H9 (cell line): Measurements from ENCODE around the gene MAP4K1. TPM values are rescaled to one million over a fixed set of nuclear protein-coding genes. Genes with fewer than 3 reads are reported as not detected.

ENCODE experiments used
- DNase-seq: peaks from one replicate; pipeline ENCODE4 v3.0.0-alpha.2; 2017
- H2AFZ ChIP-seq: one replicate; pipeline ENCODE4 v1.6.1; 2013; ENCODE audit warnings: mild to moderate bottlenecking, low read length, control low read depth, moderate library complexity
- H2AK5ac ChIP-seq: 2 replicates; pipeline ENCODE4 v1.6.1; 2013; ENCODE audit warnings: low read length, control low read depth, mixed read lengths; ENCODE audit not compliant: insufficient read length
- H2BK120ac ChIP-seq: one replicate; pipeline ENCODE4 v1.6.1; 2013; ENCODE audit warnings: low read depth, mild to moderate bottlenecking, low read length, control low read depth, inconsistent platforms; ENCODE audit not compliant: poor library complexity, severe bottlenecking
- H2BK12ac ChIP-seq: 2 replicates; pipeline ENCODE4 v1.6.1; 2013; ENCODE audit warnings: low read length, control low read depth, mixed read lengths, low read depth; ENCODE audit not compliant: insufficient read length
- H2BK15ac ChIP-seq: 2 replicates; pipeline ENCODE4 v1.6.1; 2013; ENCODE audit warnings: low read depth, low read length, control low read depth
- H2BK20ac ChIP-seq: one replicate; pipeline ENCODE4 v1.6.1; 2013; ENCODE audit warnings: low read depth, mild to moderate bottlenecking, low read length, control low read depth, inconsistent platforms; ENCODE audit not compliant: poor library complexity, severe bottlenecking
- H2BK5ac ChIP-seq: 2 replicates; pipeline ENCODE4 v1.6.1; 2013; ENCODE audit warnings: low read length, control low read depth, mixed read lengths; ENCODE audit not compliant: insufficient read length
- H3K14ac ChIP-seq: 2 replicates; pipeline ENCODE4 v1.6.1; 2013; ENCODE audit warnings: low read length, control low read depth; ENCODE audit not compliant: insufficient read depth
- H3K18ac ChIP-seq: 2 replicates; pipeline ENCODE4 v1.6.1; 2013; ENCODE audit warnings: low read depth, mild to moderate bottlenecking, mixed read lengths, low read length, control low read depth; ENCODE audit not compliant: insufficient read length
- H3K23ac ChIP-seq: 2 replicates; pipeline ENCODE4 v1.6.1; 2013; ENCODE audit warnings: low read length, control low read depth, mixed read lengths, low read depth; ENCODE audit not compliant: insufficient read length
- H3K23me2 ChIP-seq: 2 replicates; pipeline ENCODE4 v1.6.1; 2013; ENCODE audit warnings: low read depth, mild to moderate bottlenecking, mixed read lengths, low read length, control low read depth; ENCODE audit not compliant: insufficient read length, poor library complexity, severe bottlenecking
- H3K27ac ChIP-seq: 2 replicates; pipeline ENCODE4 v1.5.1; 2013; ENCODE audit warnings: low read length, control low read depth, mixed read lengths, low read depth; ENCODE audit not compliant: insufficient read length
- H3K27me3 ChIP-seq: 2 replicates; pipeline ENCODE4 v1.6.1; 2013; ENCODE audit warnings: low read length, control low read depth, inconsistent platforms; ENCODE audit not compliant: insufficient read depth
- H3K4ac ChIP-seq: 2 replicates; pipeline ENCODE4 v1.6.1; 2013; ENCODE audit warnings: low read depth, mild to moderate bottlenecking, control low read depth, inconsistent platforms, low read length, moderate library complexity
- H3K4me1 ChIP-seq: 2 replicates; pipeline ENCODE4 v1.6.1; 2013; ENCODE audit warnings: low read length, control low read depth, inconsistent platforms; ENCODE audit not compliant: insufficient read depth
- H3K4me2 ChIP-seq: 2 replicates; pipeline ENCODE4 v1.6.1; 2013; ENCODE audit warnings: low read length, control low read depth, mixed read lengths; ENCODE audit not compliant: insufficient read length, insufficient read depth
- H3K56ac ChIP-seq: 2 replicates; pipeline ENCODE4 v1.6.1; 2013; ENCODE audit warnings: low read depth, mild to moderate bottlenecking, mixed read lengths, low read length, control low read depth; ENCODE audit not compliant: insufficient read length
- H3K79me1 ChIP-seq: 2 replicates; pipeline ENCODE4 v1.6.1; 2013; ENCODE audit warnings: low read depth, mild to moderate bottlenecking, moderate library complexity, low read length, control low read depth, inconsistent platforms; ENCODE audit not compliant: insufficient read depth, poor library complexity, severe bottlenecking
- H3K79me2 ChIP-seq: 2 replicates; pipeline ENCODE4 v1.6.1; 2013; ENCODE audit warnings: low read length, control low read depth, inconsistent platforms; ENCODE audit not compliant: insufficient read depth
- H3K9ac ChIP-seq: 2 replicates; pipeline ENCODE4 v1.6.1; 2013; ENCODE audit warnings: low read length, control low read depth, mixed read lengths; ENCODE audit not compliant: insufficient read length; ENCODE audit errors: extremely low read depth
- H3K9me3 ChIP-seq: one replicate; pipeline ENCODE4 v1.6.1; 2013; ENCODE audit warnings: low read depth, low read length, inconsistent platforms; ENCODE audit not compliant: control insufficient read depth
- H3T11ph ChIP-seq: one replicate; pipeline ENCODE4 v1.6.1; 2013; ENCODE audit warnings: mild to moderate bottlenecking, low read length, control low read depth, inconsistent platforms
- H4K20me1 ChIP-seq: one replicate; pipeline ENCODE4 v1.6.1; 2013; ENCODE audit not compliant: control insufficient read depth, insufficient read length, insufficient read depth
- H4K5ac ChIP-seq: 2 replicates; pipeline ENCODE4 v1.6.1; 2013; ENCODE audit warnings: low read depth, mild to moderate bottlenecking, mixed read lengths, low read length, control low read depth; ENCODE audit not compliant: insufficient read length
- H4K8ac ChIP-seq: replicated peaks from 2 replicates; pipeline ENCODE4 v1.6.1; 2013; ENCODE audit warnings: low read length, control low read depth, mixed read lengths, low read depth; ENCODE audit not compliant: insufficient read length
- H4K91ac ChIP-seq: 2 replicates; pipeline ENCODE4 v1.6.1; 2013; ENCODE audit warnings: low read depth, mild to moderate bottlenecking, moderate library complexity, mixed read lengths, low read length, control low read depth; ENCODE audit not compliant: insufficient read length
- H3K27ac Mint-ChIP-seq, 3 experiments: 2 replicates in 2 of 3; 3 replicates in 1 of 3; pipeline ENCODE4 v1.8.0; 2020 to 2021; ENCODE audit warnings: mixed read lengths in 3 of 3, mild to moderate bottlenecking in 1 of 3, moderate library complexity in 1 of 3
- H3K27me3 Mint-ChIP-seq: 2 replicates; pipeline ENCODE4 v1.8.0; 2021; ENCODE audit warnings: low read depth, mild to moderate bottlenecking, moderate library complexity, mixed read lengths
- H3K36me3 Mint-ChIP-seq, 3 experiments: 2 replicates in 2 of 3; 3 replicates in 1 of 3; pipeline ENCODE4 v1.8.0; 2020 to 2021; ENCODE audit warnings: low read depth in 3 of 3, mixed read lengths in 3 of 3; ENCODE audit not compliant: insufficient read depth in 1 of 3
- H3K4me1 Mint-ChIP-seq, 2 experiments: 2 replicates each; pipeline ENCODE4 v1.8.0; 2020; ENCODE audit warnings: mixed read lengths in 2 of 2
- H3K4me3 Mint-ChIP-seq, 2 experiments: 2 replicates in 1 of 2; 3 replicates in 1 of 2; pipeline ENCODE4 v1.8.0; 2020 to 2021; ENCODE audit warnings: mild to moderate bottlenecking in 2 of 2, mixed read lengths in 2 of 2, moderate library complexity in 1 of 2
- H3K9me3 Mint-ChIP-seq, 2 experiments: 2 replicates in 1 of 2; 3 replicates in 1 of 2; pipeline ENCODE4 v1.8.0; 2020; ENCODE audit warnings: mild to moderate bottlenecking in 2 of 2, mixed read lengths in 2 of 2, moderate library complexity in 1 of 2
- WGBS: extraction: QIAGEN DNeasy Blood & Tissue Kit; methylation state at CpG from one replicate; pipeline ENCODE4 v1.1.7; 2013; ENCODE audit warnings: missing lambda C conversion rate, low lambda C conversion rate, mixed read lengths; ENCODE audit not compliant: insufficient read length; ENCODE audit errors: extremely low coverage; 5-methylcytosine and 5-hydroxymethylcytosine counted together
- total RNA-seq: library from RNA; stranded (reverse); gene quantifications from 2 replicates; pipeline ENCODE4 v1.2.1, GENCODE V29; 2021
- TF ChIP-seq, protein P1 (sequence below): fragments of 200-600 bp; sonication (generic); conservative IDR thresholded peaks from 3 replicates; pipeline ENCODE4 v1.8.0; 2021; ENCODE audit warnings: antibody characterized with exemption, mild to moderate bottlenecking

The MAP4K1 gene
- total RNA-seq, 1 experiment from 2014 or later = 31.1 TPM

DNA sequence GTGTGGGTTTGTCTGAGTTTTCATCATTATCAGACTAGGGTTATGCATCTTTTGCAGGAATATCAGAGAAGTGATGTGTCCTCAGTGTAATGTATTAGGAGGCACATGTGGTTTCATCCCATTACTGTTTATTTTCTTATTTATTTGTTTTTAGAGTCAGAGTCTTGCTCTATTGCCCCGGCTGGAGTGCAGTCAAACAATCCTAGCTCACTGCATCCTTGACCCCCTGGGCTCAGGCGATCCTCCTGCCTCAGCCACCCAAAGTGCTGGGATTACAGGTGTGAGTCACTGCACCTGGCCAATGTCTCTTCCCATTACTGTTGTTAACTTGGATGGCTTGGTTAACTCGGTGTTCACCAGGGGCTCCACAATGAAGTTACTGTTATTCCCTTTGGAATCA is 67.4 kb downstream of the MAP4K1 start:
- Mint-ChIP-seq H3K27ac (peak overlapping the region in 2 of 3 experiments; percentile 26 to 65; a peak in 2 of 7 replicates), H3K9me3 (no peaks in the 10 kb centered on the region), H3K27me3 (no peaks in the 10 kb centered on the region), H3K36me3 (peaks cover 16 to 20% (median 19%) of the 10 kb centered on the region in 3 experiments; a peak in 6 of 7 replicates), H3K4me3 (no peak overlapping the region), H3K4me1 (peaks cover 4 to 6% of the 10 kb centered on the region in 2 experiments)
- Histone ChIP-seq H3K27ac (no peak overlapping the region), H3K18ac (no peak overlapping the region), H3K23ac (no peak overlapping the region), H3T11ph (no peak overlapping the region), H2BK20ac (no peak overlapping the region), H3K23me2 (no peaks in the 10 kb centered on the region), H4K91ac (no peak overlapping the region), H3K4ac (no peak overlapping the region), H3K79me2 (no peaks in the 10 kb centered on the region), H4K20me1 (no peaks in the 10 kb centered on the region), H2BK120ac (no peak overlapping the region), H2BK5ac (no peak overlapping the region), H3K4me2 (no peak overlapping the region), H2BK15ac (no peak overlapping the region), H4K8ac (no peak overlapping the region), H4K5ac (no peak overlapping the region), H3K79me1 (no peaks in the 10 kb centered on the region), H3K9ac (no peak overlapping the region), H3K27me3 (no peaks in the 10 kb centered on the region), H2AFZ (no peak overlapping the region), H3K56ac (no peak overlapping the region), H3K4me1 (no peaks in the 10 kb centered on the region), H2BK12ac (no peak overlapping the region), H3K9me3 (no peaks in the 10 kb centered on the region), H3K14ac (no peak overlapping the region), H2AK5ac (no peak overlapping the region)
- no peak for DNase-seq
- WGBS = no CpG with 5 or more reads among the region's 3 CpGs
- TF ChIP-seq, protein P1, sequence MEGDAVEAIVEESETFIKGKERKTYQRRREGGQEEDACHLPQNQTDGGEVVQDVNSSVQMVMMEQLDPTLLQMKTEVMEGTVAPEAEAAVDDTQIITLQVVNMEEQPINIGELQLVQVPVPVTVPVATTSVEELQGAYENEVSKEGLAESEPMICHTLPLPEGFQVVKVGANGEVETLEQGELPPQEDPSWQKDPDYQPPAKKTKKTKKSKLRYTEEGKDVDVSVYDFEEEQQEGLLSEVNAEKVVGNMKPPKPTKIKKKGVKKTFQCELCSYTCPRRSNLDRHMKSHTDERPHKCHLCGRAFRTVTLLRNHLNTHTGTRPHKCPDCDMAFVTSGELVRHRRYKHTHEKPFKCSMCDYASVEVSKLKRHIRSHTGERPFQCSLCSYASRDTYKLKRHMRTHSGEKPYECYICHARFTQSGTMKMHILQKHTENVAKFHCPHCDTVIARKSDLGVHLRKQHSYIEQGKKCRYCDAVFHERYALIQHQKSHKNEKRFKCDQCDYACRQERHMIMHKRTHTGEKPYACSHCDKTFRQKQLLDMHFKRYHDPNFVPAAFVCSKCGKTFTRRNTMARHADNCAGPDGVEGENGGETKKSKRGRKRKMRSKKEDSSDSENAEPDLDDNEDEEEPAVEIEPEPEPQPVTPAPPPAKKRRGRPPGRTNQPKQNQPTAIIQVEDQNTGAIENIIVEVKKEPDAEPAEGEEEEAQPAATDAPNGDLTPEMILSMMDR = no peak
